Fibroblast of lung (primary cell): Measurements from ENCODE around the gene DPEP3. TPM values are rescaled to one million over a fixed set of nuclear protein-coding genes. Genes with fewer than 3 reads are reported as not detected.
A peak's percentile ranks its signal among the peaks of the same experiment; 100 is the strongest.

Source experiments
- DNase-seq, 2 donors: peaks; one replicate each; pipeline versions ENCODE4 v3.0.0 to v3.0.0-alpha.2; 2010; ENCODE audit warnings: low read depth in 2 of 2
- H2AFZ ChIP-seq: 2 replicates; pipeline ENCODE4 v1.5.1; 2012; ENCODE audit warnings: low read length, control low read depth, inconsistent platforms
- H3K27ac ChIP-seq: 2 replicates; pipeline ENCODE4 v1.5.1; 2011; ENCODE audit warnings: low read length, control low read depth; ENCODE audit not compliant: insufficient read depth
- H3K27me3 ChIP-seq: 2 replicates; pipeline ENCODE4 v1.5.1; 2011; ENCODE audit warnings: mild to moderate bottlenecking, low read length; ENCODE audit not compliant: control insufficient read depth, insufficient read depth
- H3K36me3 ChIP-seq: 2 replicates; pipeline ENCODE4 v1.5.1; 2011; ENCODE audit warnings: low read length; ENCODE audit not compliant: control insufficient read depth, insufficient read depth
- H3K4me1 ChIP-seq: 2 replicates; pipeline ENCODE4 v1.5.1; 2011; ENCODE audit warnings: low read length; ENCODE audit not compliant: control insufficient read depth, insufficient read depth; ENCODE audit errors: extremely low read depth
- H3K4me2 ChIP-seq: 2 replicates; pipeline ENCODE4 v1.5.1; 2011; ENCODE audit warnings: low read length, control low read depth; ENCODE audit not compliant: insufficient read depth; ENCODE audit errors: extremely low read depth
- H3K4me3 ChIP-seq, 4 experiments: fragments of 200-600 bp in 1 of 4; sonication (generic) in 1 of 4; replicated peaks in 1 of 4; 2 replicates each; pipeline ENCODE4 v1.5.1; 2011 to 2016; ENCODE audit warnings: low read length in 4 of 4, low read depth in 3 of 4, mild to moderate bottlenecking in 3 of 4, control low read depth in 2 of 4, inconsistent platforms in 1 of 4, mixed read lengths in 1 of 4; ENCODE audit not compliant: insufficient read depth in 1 of 4; ENCODE audit errors: control extremely low read depth in 1 of 4
- H3K79me2 ChIP-seq: 2 replicates; pipeline ENCODE4 v1.5.1; 2012; ENCODE audit warnings: mild to moderate bottlenecking, low read length, inconsistent platforms; ENCODE audit not compliant: control insufficient read depth, insufficient read depth
- H3K9ac ChIP-seq: 2 replicates; pipeline ENCODE4 v1.5.1; 2011; ENCODE audit warnings: mild to moderate bottlenecking, low read length, control low read depth; ENCODE audit not compliant: insufficient read depth
- H3K9me3 ChIP-seq: 2 replicates; pipeline ENCODE4 v1.5.1; 2012; ENCODE audit warnings: low read depth, low read length; ENCODE audit not compliant: control insufficient read depth, insufficient read depth
- H4K20me1 ChIP-seq: 2 replicates; pipeline ENCODE4 v1.5.1; 2011; ENCODE audit warnings: low read length; ENCODE audit not compliant: control insufficient read depth, insufficient read depth; ENCODE audit errors: extremely low read depth
- EZH2 ChIP-seq: IDR thresholded peaks from 2 replicates; pipeline ENCODE4 v1.5.1; 2012; ENCODE audit warnings: low read length, control low read depth, mild to moderate bottlenecking; ENCODE audit errors: missing control alignments
- polyA plus RNA-seq, 2 donors: library from polyadenylated mRNA; depleted of rRNA in 1 of 2; stranded (reverse) in 1 of 2; unstranded in 1 of 2; fragments of >200 nt; gene quantifications; 2 replicates each; pipeline ENCODE4 v1.2.1, GENCODE V29; 2011 to 2012; ENCODE audit warnings: missing spikeins in 1 of 2
- total RNA-seq: library from RNA; depleted of rRNA; stranded (reverse); fragments of >200 nt; gene quantifications from 2 replicates; pipeline ENCODE4 v1.2.1, GENCODE V29; 2014
- TF ChIP-seq, protein P1 (sequence below), 2 donors: IDR thresholded peaks in 1 of 2; conservative IDR thresholded peaks in 1 of 2; 1 replicate in 1 of 2; 2 replicates in 1 of 2; pipeline ENCODE4 v1.5.1; 2011 to 2012; ENCODE audit warnings: low read length in 2 of 2, control low read depth in 1 of 2, inconsistent platforms in 1 of 2, low read depth in 1 of 2, mild to moderate bottlenecking in 1 of 2

DPEP3 gene
- total and polyA plus RNA-seq, 2 donors (not counting 1 experiment from before 2014, with no cell fraction given) = not detected

DNA sequence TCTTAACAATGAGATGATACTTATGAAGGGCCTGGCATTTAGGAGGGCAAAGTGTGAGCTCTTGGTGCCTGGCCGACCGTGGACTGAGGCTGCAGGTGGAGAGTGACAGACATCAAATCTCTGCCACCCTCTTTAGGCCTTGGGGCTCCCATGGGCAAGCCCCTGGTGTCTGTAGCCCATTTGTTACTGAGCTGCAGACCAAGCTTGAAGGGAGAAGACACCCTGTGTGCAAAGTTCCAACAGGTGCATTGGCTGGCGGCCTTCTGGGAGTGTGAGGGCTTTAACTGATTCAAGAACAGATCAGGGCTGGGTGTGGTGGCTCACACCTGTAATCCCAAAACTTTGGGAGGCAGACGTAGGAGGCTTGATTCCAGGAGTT is 47.8 kb downstream of the DPEP3 start:
- Histone ChIP-seq H2AFZ (no peak overlapping the region), H3K9ac (no peak overlapping the region), H4K20me1 (no peaks in the 10 kb centered on the region), H3K36me3 (peaks cover 12% of the 10 kb centered on the region), H3K27ac (no peak overlapping the region), H3K9me3 (no peaks in the 10 kb centered on the region), H3K4me3 (no peak overlapping the region), H3K27me3 (no peaks in the 10 kb centered on the region), H3K4me2 (no peak overlapping the region), H3K4me1 (peaks cover 14% of the 10 kb centered on the region), H3K79me2 (peaks cover 3% of the 10 kb centered on the region)
- DNase-seq = no peak
- no peak for TF ChIP-seq EZH2
- TF ChIP-seq, protein P1, sequence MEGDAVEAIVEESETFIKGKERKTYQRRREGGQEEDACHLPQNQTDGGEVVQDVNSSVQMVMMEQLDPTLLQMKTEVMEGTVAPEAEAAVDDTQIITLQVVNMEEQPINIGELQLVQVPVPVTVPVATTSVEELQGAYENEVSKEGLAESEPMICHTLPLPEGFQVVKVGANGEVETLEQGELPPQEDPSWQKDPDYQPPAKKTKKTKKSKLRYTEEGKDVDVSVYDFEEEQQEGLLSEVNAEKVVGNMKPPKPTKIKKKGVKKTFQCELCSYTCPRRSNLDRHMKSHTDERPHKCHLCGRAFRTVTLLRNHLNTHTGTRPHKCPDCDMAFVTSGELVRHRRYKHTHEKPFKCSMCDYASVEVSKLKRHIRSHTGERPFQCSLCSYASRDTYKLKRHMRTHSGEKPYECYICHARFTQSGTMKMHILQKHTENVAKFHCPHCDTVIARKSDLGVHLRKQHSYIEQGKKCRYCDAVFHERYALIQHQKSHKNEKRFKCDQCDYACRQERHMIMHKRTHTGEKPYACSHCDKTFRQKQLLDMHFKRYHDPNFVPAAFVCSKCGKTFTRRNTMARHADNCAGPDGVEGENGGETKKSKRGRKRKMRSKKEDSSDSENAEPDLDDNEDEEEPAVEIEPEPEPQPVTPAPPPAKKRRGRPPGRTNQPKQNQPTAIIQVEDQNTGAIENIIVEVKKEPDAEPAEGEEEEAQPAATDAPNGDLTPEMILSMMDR (conservative IDR thresholded peaks at IDR 0.05 in 1 of 2, IDR thresholded peaks at IDR 0.05 in 1 of 2; ENCODE audit: low read depth in 1 of 2, low read length in 2 of 2) = no peak

DNA sequence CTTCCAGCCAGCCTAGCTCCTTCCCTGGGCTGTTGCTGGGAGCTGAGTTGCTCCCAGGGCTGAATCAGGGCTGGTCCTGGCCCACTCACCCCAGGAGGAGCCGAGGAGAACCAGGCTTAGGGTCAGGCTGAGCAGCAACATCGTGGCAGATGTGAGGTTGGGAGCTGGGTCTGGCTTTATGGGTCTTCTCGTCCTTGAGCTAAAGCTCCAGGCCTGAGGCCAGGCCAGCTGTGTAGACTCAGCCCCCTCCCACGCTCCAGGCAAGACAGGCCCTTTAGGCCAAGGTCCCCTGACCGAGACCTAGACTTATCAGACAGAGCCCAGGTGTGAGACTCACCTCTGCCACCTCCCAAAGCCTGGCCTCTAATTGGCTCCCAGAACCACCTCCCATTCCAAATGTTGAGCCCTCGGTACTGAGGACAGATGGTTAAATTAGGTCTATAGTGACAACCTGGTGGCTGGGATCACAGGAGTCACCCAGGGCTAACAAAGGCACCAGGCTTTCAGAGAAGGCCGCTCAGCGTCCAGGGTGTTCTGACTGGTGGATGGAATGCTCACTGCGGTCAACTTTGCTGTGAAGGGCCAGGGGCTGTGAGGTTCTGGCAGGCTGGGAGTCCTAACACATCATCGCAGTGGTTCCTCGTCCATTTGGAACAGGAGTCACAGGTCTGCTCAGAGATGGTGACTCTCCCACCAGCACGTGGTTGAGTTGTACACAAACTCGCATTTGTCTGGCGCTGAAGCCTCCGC is 48.4 kb downstream of the DPEP3 start, which contains the start of gene CTRL:
Gene CTRL, minus strand, starts transcription at position 151 of the 750 bp plus-strand sequence. Its CDS starts 10 bp downstream, at position 141.
- Histone ChIP-seq H3K36me3 (peaks cover 14% of the 10 kb centered on the region), H3K79me2 (peaks cover 1% of the 10 kb centered on the region), H3K4me2 (no peak within 1 kb of the TSS), H3K4me3 (no peak within 1 kb of the TSS), H3K9me3 (no peaks in the 10 kb centered on the region), H3K27ac (no peak within 1 kb of the TSS), H3K9ac (no peak within 1 kb of the TSS), H3K4me1 (peaks cover 9% of the 10 kb centered on the region), H2AFZ (no peak within 1 kb of the TSS), H4K20me1 (no peaks in the 10 kb centered on the region), H3K27me3 (no peaks in the 10 kb centered on the region)
- TF ChIP-seq, protein P1 (conservative IDR thresholded peaks at IDR 0.05 in 1 of 2, IDR thresholded peaks at IDR 0.05 in 1 of 2; ENCODE audit: low read depth in 1 of 2, low read length in 2 of 2) = peak; percentile 18 to 32
- no peak for TF ChIP-seq EZH2
- DNase-seq = no peak

DNA sequence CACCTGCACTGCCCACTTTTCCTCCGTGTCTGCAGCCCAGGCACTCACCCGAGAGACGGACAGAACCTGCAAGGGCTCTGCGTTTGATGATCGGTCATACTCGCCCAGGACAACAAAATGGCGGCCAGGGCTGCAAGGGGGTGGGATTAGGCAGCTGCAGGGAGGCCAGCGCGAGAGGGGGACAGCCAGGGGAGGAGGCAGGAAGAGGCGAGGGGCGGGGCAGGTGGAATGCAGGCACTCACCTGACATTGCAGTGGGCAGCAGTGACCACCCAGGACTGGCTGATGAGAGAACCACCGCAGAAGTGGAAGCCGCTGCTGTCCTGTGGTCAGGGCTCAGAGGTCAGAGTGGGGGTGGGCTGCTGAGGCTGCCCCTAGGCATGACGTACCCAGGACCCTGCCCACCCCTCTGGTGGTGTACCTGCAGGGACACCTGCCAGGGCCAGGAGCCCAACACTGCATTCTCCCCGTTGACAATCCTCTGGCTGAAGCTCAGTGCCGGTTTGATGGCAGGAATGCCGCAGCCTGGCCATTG is 49.6 kb downstream of the DPEP3 start:
- no peaks in the 10 kb centered on the region for H3K27me3 ChIP-seq
- H3K4me1 ChIP-seq = peaks cover 8% of the 10 kb centered on the region
- H3K79me2 ChIP-seq = no peaks in the 10 kb centered on the region
- H3K4me3 ChIP-seq = no peak overlapping the region
- H3K9me3 ChIP-seq = no peaks in the 10 kb centered on the region
- no peak overlapping the region for H3K4me2 ChIP-seq
- DNase-seq = no peak
- TF ChIP-seq, protein P1 (conservative IDR thresholded peaks at IDR 0.05 in 1 of 2, IDR thresholded peaks at IDR 0.05 in 1 of 2; ENCODE audit: low read depth in 1 of 2, low read length in 2 of 2) = no peak
- no peak for TF ChIP-seq EZH2
- no peak overlapping the region for H3K27ac ChIP-seq
- no peak overlapping the region for H3K9ac ChIP-seq
- H4K20me1 ChIP-seq = no peaks in the 10 kb centered on the region
- H3K36me3 ChIP-seq = peaks cover 14% of the 10 kb centered on the region
- H2AFZ ChIP-seq = no peak overlapping the region
